ENCODE measurements around the gene CTNND2.

The CTNND2 gene

DNA sequence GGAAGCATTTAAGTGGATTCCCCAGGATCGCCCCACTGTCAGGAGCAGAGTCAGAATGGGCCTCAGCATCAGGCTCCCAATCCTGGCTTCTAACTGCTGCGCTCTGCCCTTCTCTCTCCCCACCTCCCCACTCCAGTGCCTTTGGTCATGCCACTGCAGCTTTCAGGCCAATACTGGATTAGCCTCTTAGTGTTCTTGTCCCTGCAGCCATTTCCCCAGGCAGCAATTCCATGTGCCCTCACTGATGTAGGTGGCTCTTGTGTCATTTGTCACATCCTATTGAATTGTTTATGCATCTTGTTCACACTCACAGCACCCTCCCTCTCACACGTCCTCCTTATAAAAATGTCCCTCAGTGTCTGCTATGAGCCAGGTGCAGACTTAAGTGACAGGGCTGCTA, 599.0 kb downstream of the CTNND2 start:
- DNase-seq: no peak

DNA sequence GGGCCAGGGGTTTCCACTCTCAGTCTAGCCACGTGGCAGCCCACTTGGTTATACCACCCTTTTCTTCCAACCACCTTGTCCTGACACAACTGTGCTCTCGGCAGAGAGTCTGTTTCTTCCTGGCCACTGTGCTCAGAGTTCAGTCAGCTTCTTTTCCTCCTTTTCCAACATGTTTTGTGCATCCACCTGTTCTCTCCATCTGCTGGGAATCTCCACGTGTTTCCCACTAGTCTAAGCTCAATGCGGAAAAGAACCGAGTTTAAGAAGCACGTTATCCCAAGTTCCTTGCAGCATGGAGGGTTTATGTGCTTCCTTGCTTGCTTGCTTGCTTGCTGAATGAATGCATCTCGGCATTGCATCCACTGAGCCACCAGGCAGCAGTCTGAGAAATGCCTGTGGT, 599.6 kb downstream of the CTNND2 start:
- DNase-seq: no peak

GRCh38 chr5:11302663-11303062, 601.6 kb downstream of the CTNND2 start:
- no peak for DNase-seq

GRCh38 chr5:11301171-11301570, 603.1 kb downstream of the CTNND2 start:
- no peak for DNase-seq

- DNase-seq: no peak
Measured at GRCh38 chr5:11300736-11301135, 603.5 kb downstream of the CTNND2 start.

- DNase-seq: no peak
Measured at GRCh38 chr5:11298877-11299276, 605.4 kb downstream of the CTNND2 start.

DNA sequence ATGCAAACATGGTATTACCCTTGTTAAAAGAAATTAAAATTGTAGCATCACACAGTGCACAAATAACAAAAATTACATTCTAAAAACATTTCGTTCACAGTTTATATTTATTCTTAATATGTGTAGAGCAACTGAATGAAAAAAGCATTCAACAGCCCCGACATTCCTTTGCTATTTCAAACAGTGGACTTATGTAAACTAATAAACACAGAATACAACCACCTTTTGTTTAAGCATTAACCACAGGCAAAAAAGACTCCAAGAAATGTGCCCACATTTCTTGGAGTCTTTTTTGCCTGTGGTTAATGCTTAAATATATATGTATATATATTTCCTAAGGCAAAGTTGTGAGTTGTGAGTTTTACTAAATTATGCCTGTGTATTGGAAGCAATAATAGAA, 610.7 kb downstream of the CTNND2 start:
- no peak for DNase-seq

GRCh38 chr5:11292648-11293356, 611.4 kb downstream of the CTNND2 start:
- DNase-seq: no peak

GRCh38 chr5:11289733-11290132, 614.5 kb downstream of the CTNND2 start:
- DNase-seq: no peak

- no peak for DNase-seq
Measured at GRCh38 chr5:11289208-11289607, 615.0 kb downstream of the CTNND2 start.

GRCh38 chr5:11281842-11282241, 622.4 kb downstream of the CTNND2 start:
- no peak for DNase-seq

- no peak for DNase-seq
Measured at GRCh38 chr5:11277323-11277722, 626.9 kb downstream of the CTNND2 start.

DNA sequence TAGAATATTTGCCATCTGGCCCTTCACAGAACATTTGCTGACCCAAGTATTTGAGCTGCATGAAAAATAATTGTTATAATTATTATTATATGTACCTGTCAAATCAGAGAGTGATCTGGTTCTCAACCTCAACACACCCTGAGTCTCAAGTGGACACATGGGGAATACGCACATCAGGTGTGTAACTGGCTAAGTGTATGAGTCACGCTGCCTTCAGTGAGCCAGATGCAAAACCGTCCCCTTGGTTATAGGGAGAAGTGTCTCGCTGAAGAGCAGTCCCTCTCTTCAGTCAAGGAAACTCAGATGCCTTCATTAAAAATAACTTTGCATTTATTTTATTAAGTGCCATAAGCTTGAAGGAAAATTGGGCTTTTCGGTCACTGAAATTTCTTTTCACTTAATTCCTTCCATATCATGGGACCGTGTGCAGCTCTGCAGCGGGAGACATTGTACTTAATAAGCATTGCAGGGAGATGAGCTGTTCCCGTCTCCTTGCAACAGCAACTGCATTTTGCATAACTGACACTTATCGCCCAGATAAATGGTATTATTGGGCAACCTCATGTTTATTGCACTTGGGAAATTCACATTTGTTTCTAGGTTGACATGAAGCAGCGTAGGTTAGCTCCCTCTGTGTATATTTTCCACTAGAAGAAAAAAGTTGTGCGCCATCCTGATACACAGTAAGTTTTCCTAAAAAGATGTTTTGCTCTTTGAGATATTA, 630.9 kb downstream of the CTNND2 start:
- no peak for DNase-seq

GRCh38 chr5:11269515-11269914, 634.7 kb downstream of the CTNND2 start:
- no peak for DNase-seq

GRCh38 chr5:11268891-11269290, 635.4 kb downstream of the CTNND2 start:
- no peak for DNase-seq

DNA sequence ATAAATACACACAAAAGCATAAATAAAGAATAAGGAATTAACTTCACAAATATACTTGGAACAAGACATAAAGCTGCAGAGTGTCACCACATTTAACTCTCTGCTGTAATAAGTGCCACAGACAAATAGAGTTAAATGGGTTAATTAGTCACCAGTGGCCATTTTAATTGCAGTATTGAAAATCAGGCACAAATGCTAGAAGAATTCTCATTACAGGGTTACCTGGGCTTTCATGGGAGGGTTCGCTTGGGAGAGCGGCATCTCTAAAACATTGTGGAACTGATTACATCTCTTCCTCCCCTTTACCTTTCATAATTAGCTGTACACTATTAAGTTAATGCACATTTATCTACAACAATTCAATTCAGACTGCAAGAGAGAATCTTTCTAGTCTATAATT, 637.9 kb downstream of the CTNND2 start:
- DNase-seq: no peak

GRCh38 chr5:11261241-11261640, 643.0 kb downstream of the CTNND2 start:
- no peak for DNase-seq

- DNase-seq: no peak
Measured at GRCh38 chr5:11258001-11258400, 646.2 kb downstream of the CTNND2 start.

- no peak for DNase-seq
Measured at GRCh38 chr5:11252523-11252922, 651.7 kb downstream of the CTNND2 start.

DNA sequence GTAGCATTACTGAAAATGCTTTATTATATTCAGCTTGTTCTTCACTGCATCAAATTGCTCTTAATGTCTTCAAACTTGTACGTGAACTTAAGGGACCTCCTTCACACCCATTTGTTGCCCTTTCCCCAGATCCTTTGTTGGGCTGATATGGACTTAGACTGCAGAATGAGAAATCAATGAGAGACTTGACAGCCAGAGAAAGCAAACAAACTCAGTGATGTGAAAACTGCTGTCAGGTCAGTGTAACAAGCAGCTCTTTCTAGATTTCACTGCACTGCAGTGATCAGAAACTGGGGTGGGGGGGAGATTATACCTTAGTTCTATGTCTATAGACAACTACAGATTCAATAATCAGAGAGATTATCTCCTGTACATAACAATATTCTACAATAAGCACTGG, 652.2 kb downstream of the CTNND2 start:
- DNase-seq: no peak

DNA sequence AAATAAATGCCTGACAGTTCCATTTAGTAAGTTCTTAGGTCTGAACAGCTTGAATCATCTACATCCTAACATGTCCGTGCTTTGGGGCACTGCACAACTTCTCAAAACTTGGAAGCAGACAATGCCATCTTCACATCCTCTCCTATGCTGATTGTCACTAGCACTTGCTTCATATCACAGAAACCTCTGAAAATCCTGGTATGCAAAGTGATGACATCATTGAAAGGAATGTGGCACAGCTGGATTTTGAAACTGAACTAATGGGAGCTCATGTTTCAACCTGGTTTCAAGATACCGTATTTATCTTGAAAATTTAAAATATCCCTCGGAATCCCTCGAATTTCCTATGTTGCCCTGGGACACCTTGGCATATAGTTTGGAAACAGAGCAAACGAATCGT, 653.0 kb downstream of the CTNND2 start:
- no peak for DNase-seq

DNA sequence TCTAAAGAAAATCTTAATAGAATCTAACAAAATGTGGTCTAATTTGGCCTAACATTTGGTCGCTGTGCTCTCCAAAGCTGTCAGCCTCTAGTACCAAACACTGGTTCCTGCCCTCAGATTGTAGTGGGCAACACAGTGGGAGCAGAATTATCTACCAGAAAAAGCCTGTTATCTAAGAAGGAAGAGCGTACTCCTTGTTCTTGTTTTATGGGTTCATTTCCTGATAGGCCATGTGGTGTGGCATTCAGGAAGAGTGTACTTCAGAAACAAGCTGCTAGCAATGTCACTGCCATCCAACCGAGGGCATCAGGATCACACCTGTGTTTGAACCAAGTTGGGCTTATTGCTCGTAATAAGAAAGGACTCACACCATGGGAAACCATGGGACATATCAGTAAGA, 655.3 kb downstream of the CTNND2 start:
- DNase-seq: no peak

DNA sequence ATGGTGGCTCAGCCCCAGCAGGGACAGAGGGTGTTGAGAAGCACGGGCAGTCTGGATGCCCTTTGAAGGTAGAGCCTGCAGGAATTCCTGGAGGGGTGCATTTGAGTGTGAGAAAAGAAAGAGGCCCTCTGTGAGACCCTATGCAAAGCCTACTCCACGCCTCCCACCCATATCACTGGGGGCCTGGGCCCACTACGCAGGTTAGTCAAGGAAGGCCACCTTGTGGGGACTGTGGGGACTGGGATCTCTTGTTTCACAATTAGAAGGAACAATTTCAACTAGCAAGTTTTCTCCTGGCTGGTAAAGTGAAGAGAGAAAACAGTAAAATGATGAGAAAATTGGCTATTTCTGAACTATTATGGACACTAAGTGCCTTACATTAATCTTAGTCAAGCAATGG, 657.0 kb downstream of the CTNND2 start:
- no peak for DNase-seq

DNA sequence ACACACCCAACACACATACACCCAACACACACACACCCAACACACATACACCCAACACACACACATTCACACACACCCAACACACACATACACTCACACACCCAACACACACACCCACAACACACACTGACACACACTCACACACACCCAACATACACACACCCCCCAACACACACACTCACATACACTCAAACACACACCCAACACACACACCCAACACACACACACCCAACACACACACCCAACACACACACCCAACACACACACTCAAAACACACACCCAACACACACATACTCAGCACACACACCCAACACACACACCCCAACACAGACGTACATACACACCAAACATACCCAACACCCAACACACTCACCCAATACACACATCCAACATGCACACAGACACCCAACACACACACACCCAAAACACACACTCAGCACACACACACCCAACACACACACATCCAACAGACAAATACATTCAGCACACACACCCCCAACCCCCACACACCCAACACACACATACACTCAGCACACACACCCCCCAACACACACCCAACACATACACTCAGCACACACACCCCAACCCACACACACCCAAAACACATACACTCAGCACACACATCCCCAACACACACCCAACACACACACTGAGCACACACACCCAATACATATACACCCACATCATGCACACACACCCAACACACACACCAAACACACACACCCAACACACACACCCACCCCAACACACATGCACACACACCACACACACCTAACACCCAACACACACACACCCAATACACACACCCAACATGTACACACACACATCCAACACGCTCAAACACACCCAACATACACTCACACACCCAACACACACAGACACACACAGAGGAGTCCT, 663.7 kb downstream of the CTNND2 start:
- DNase-seq: no peak
